Duodenal mucosa (tissue), 2 donors: ENCODE data around the gene SKI.

Source experiments
- H3K27ac ChIP-seq: one replicate; pipeline ENCODE4 v1.7.0; 2013; ENCODE audit warnings: low read depth, low read length
- H3K27me3 ChIP-seq, 2 donors: one replicate each; pipeline ENCODE4 v1.7.0; 2013; ENCODE audit warnings: low read length in 2 of 2, control low read depth in 1 of 2; ENCODE audit not compliant: insufficient read depth in 2 of 2, control insufficient read depth in 1 of 2
- H3K36me3 ChIP-seq, 2 donors: one replicate each; pipeline ENCODE4 v1.7.0; 2013; ENCODE audit warnings: low read length in 2 of 2, control low read depth in 1 of 2; ENCODE audit not compliant: insufficient read depth in 2 of 2, control insufficient read depth in 1 of 2
- H3K4me1 ChIP-seq, 2 donors: one replicate each; pipeline ENCODE4 v1.7.0; 2013; ENCODE audit warnings: low read length in 2 of 2, control low read depth in 1 of 2; ENCODE audit not compliant: insufficient read depth in 2 of 2, control insufficient read depth in 1 of 2
- H3K4me3 ChIP-seq, 2 donors: one replicate each; pipeline ENCODE4 v1.7.0; 2013; ENCODE audit warnings: low read length in 2 of 2, low read depth in 1 of 2
- H3K9ac ChIP-seq, 2 donors: one replicate each; pipeline ENCODE4 v1.7.0; 2013; ENCODE audit warnings: low read length in 2 of 2, low read depth in 1 of 2
- H3K9me3 ChIP-seq, 2 donors: one replicate each; pipeline ENCODE4 v1.7.0; 2013; ENCODE audit warnings: low read length in 2 of 2, control low read depth in 1 of 2; ENCODE audit not compliant: control insufficient read depth in 1 of 2

Gene SKI

GRCh38 chr1:2352897-2353550 lies 124.9 kb downstream of the SKI start:
- Histone ChIP-seq H3K36me3 (no peaks in the 10 kb centered on the region), H3K4me1 (no peaks in the 10 kb centered on the region), H3K9ac (no peak overlapping the region), H3K27ac (peak overlapping the region; percentile 3), H3K4me3 (no peak overlapping the region), H3K9me3 (no peaks in the 10 kb centered on the region), H3K27me3 (no peaks in the 10 kb centered on the region)

GRCh38 chr1:2353551-2354438 lies 125.7 kb downstream of the SKI start:
- H3K9me3 ChIP-seq = no peaks in the 10 kb centered on the region
- no peak overlapping the region for H3K9ac ChIP-seq
- H3K27me3 ChIP-seq = no peaks in the 10 kb centered on the region
- no peaks in the 10 kb centered on the region for H3K4me1 ChIP-seq
- H3K36me3 ChIP-seq = no peaks in the 10 kb centered on the region
- no peak overlapping the region for H3K27ac ChIP-seq
- H3K4me3 ChIP-seq = no peak overlapping the region

GRCh38 chr1:2354511-2355372 lies 126.6 kb downstream of the SKI start:
- no peaks in the 10 kb centered on the region for H3K36me3 ChIP-seq
- H3K27me3 ChIP-seq = no peaks in the 10 kb centered on the region
- no peak overlapping the region for H3K27ac ChIP-seq

GRCh38 chr1:2355373-2356261 lies 127.5 kb downstream of the SKI start:
- H3K9ac ChIP-seq = no peak overlapping the region
- no peaks in the 10 kb centered on the region for H3K4me1 ChIP-seq
- no peak overlapping the region for H3K4me3 ChIP-seq
- no peak overlapping the region for H3K27ac ChIP-seq
- no peaks in the 10 kb centered on the region for H3K36me3 ChIP-seq
- no peaks in the 10 kb centered on the region for H3K27me3 ChIP-seq
- H3K9me3 ChIP-seq = no peaks in the 10 kb centered on the region

More at GRCh38 chr1:2354511-2355372, 126.6 kb downstream of the SKI start:
- Histone ChIP-seq H3K9ac (no peak overlapping the region), H3K4me1 (no peaks in the 10 kb centered on the region), H3K9me3 (no peaks in the 10 kb centered on the region), H3K4me3 (no peak overlapping the region)

GRCh38 chr1:2356401-2356800 lies 128.3 kb downstream of the SKI start:
- Histone ChIP-seq H3K9me3 (no peaks in the 10 kb centered on the region), H3K27me3 (no peaks in the 10 kb centered on the region), H3K9ac (no peak overlapping the region), H3K36me3 (no peaks in the 10 kb centered on the region), H3K4me3 (no peak overlapping the region), H3K27ac (no peak overlapping the region), H3K4me1 (no peaks in the 10 kb centered on the region)

- Histone ChIP-seq H3K9ac (no peak overlapping the region), H3K36me3 (no peaks in the 10 kb centered on the region), H3K9me3 (no peaks in the 10 kb centered on the region), H3K27ac (no peak overlapping the region), H3K27me3 (no peaks in the 10 kb centered on the region), H3K4me3 (no peak overlapping the region), H3K4me1 (no peaks in the 10 kb centered on the region)
Measured at GRCh38 chr1:2356911-2357845, 129.1 kb downstream of the SKI start.

- H3K27me3 ChIP-seq = no peaks in the 10 kb centered on the region
- no peaks in the 10 kb centered on the region for H3K4me1 ChIP-seq
- no peaks in the 10 kb centered on the region for H3K9me3 ChIP-seq
- H3K9ac ChIP-seq = no peak overlapping the region
- H3K36me3 ChIP-seq = no peaks in the 10 kb centered on the region
- no peak overlapping the region for H3K4me3 ChIP-seq
- H3K27ac ChIP-seq = no peak overlapping the region
Measured at GRCh38 chr1:2358072-2358471, 130.0 kb downstream of the SKI start.

- no peaks in the 10 kb centered on the region for H3K27me3 ChIP-seq
- no peaks in the 10 kb centered on the region for H3K9me3 ChIP-seq
- no peak overlapping the region for H3K9ac ChIP-seq
- H3K27ac ChIP-seq = no peak overlapping the region
- H3K36me3 ChIP-seq = no peaks in the 10 kb centered on the region
- no peaks in the 10 kb centered on the region for H3K4me1 ChIP-seq
- H3K4me3 ChIP-seq = no peak overlapping the region
Measured at GRCh38 chr1:2358651-2359640, 130.8 kb downstream of the SKI start.
